Left ventricle myocardium superior (tissue), 1 donor: ENCODE measurements around the gene SNX18. TPM values are rescaled to one million over a fixed set of nuclear protein-coding genes. Genes with fewer than 3 reads are reported as not detected.
"Not testable (repeated sequence)": the region's sequence is repeated elsewhere in the genome, so short reads cannot be mapped to it uniquely, and the experiment has no call there.

ENCODE experiments used
- ATAC-seq: fragments of 200-7000 bp; cut with Tn5 transposase; one replicate; pipeline ENCODE4 v1.9.1; 2020; ENCODE audit warnings: mild to moderate bottlenecking, moderate library complexity
- DNase-seq: peaks from one replicate; pipeline ENCODE4 v3.0.0-alpha.2; 2020
- intact Hi-C: fragments of 100-400 bp; cut with micrococcal nuclease; formaldehyde crosslinking; loops from one replicate; pipeline ENCODE4 v1.11.0; 2022
- total RNA-seq: library from RNA; stranded (reverse); fragmentation: NEBNext Ultra II Directional; extraction: Animal tissue kit (Norgen Biotek cat#: 25700); gene quantifications from one replicate; pipeline ENCODE4 v1.2.1, GENCODE V29; 2021
- donor health status: DM: no; HTN: yes; CAD: no; lungs with severe emphysema.

SNX18 gene
- total RNA-seq, 1 donor from 2014 or later = 20.9 TPM

DNA sequence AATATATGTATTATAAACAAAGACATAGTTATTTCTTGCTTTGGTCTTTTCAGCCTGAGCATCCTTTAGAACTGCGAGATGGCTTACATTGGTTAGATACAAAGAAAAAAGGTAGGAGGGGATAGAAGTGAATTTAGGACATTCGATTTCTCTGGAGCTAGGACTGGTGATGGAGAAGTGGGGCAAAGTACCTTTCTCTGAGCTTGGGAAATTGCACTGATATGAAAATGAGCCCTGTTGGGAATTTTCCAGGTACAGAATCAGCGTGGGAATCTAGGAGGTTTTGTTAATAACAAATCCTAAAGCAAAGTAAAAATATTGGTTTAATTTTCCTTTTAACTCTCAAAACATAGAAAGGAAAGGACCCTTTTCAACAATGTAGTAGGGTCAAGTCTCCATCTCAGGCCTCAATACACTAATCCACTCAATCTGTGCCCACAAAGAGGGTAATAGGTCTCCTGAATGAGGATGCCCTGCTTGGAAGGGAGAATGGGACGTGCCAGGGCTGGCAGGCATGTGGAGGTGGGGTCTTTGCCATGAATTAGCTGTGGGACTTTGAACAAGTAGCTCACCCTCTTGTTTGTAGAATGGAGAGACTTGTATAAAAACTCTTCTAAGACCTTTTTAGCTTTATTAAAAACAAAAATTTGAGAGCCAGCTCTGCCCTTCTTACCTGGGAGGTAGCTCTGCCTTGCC lies 17.7 kb downstream of the SNX18 start:
- DNase-seq (no peak), ATAC-seq (no peak)
- intact Hi-C loops = no loop called here

DNA sequence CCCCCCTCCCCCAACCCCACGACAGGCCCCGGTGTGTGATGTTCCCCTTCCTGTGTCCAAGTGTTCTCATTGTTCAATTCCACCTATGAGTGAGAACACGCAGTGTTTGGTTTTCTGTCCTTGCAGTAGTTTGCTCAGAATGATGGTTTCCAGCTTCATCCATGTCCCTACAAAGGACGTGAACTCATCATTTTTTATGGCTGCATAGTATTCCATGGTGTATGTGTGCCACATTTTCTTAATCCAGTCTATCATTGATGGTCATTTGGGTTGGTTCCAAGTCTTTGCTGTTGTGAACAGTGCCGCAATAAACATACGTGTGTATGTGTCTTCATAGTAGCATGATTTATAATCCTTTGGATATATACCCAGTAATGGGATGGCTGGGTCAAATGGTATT lies 18.8 kb downstream of the SNX18 start:
- DNase-seq, ATAC-seq, intact Hi-C loops: not testable (repeated sequence)

DNA sequence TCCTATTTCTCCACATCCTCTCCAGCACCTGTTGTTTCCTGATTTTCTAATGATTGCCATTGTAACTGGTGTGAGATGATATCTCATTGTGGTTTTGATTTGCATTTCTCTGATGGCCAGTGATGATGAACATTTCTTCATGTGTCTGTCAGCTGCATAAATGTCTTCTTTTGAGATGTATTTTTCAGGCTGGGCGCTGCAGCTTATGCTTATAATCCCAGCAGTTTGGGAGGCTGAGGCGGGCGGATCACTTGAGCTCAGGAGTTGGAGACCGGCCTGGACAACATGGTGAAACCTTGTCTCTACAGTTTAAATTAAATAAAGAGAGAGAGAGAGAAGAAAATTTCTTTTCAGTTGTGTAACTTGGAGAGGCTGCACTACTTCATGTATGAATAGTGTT lies 19.3 kb downstream of the SNX18 start:
- intact Hi-C loops, DNase-seq, ATAC-seq: not testable (repeated sequence)

DNA sequence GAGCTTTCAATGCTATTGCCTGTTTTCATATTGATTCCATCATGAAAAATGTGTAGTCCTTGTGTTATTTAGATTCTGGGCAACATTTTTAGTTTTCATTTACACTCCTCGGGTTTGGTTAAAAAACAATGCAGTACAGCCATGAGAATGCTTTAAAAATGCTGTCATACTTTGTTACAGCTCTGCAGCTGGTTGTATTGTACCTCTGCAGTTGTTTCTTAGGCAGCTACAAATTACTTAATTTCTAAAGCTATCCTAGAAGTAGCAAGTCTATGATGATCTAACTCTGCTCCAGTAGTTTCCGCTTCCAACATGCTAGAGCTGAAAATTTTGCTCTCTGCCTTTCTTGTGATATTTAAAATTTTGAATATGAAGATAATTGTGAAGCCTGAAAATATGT lies 20.2 kb downstream of the SNX18 start:
- DNase-seq (no peak), ATAC-seq (no peak)
- intact Hi-C loops = no loop called here

DNA sequence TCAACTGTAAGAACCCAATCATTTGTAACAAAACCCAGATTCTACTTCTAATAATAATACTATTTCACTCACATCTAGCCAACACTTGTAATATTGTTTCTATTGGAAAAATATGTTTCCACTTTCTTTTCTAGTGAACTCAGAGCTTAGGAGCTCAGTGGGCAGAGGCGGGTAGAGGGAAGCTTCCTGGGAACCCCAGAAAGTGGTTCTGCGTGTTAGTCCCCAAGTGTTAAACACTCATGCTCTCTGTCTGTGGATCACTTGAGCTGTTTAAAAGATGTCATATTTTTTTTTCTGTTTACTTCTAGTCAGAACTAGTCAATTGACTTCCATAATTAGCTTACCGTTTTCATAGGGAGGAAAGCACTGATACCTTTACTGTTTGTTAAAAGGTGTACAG lies 20.6 kb downstream of the SNX18 start:
- intact Hi-C loops = no loop called here
- no peak for ATAC-seq

DNA sequence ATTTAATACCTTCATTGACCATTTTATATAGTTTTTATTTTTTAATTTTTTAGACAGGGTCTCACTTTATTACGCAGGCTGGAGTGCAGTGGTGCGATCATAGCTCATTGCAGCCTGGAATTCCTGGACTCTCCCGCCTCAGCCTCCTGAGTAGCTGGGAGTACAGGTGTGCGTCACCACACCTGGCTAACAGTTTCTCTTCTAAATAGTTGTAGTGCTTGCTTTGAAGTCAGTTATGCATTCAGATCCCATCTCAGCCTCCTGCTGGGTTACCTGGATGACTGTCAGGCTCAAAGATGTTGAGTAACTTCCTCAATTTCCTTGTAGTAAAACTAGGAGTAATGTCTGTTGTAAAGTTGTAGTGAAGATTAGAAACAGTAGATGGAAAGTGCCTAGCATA lies 21.4 kb downstream of the SNX18 start:
- DNase-seq (no peak), ATAC-seq (no peak)
- intact Hi-C loops = no loop called here

More for the DNA sequence above, 20.6 kb downstream of the SNX18 start:
- DNase-seq = no peak

DNA sequence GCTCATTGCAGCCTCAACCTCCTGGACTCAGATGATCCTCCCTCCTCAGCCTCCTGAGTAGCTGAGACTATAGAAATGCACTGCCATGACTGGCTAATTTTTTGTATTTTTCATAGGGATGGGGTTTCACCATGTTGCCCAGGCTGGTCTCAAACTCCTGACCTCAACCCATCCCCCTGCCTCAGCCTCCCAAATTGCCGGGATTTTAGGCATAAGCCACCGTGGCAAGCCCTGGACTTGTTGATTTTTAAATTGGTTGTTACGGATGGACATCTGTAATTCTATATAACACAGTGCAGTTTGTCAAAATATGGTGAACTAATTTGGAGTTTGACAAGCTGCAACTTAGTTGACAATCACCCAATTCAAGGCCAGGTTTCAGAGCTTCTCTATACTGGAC lies 22.7 kb downstream of the SNX18 start:
- DNase-seq = no peak

DNA sequence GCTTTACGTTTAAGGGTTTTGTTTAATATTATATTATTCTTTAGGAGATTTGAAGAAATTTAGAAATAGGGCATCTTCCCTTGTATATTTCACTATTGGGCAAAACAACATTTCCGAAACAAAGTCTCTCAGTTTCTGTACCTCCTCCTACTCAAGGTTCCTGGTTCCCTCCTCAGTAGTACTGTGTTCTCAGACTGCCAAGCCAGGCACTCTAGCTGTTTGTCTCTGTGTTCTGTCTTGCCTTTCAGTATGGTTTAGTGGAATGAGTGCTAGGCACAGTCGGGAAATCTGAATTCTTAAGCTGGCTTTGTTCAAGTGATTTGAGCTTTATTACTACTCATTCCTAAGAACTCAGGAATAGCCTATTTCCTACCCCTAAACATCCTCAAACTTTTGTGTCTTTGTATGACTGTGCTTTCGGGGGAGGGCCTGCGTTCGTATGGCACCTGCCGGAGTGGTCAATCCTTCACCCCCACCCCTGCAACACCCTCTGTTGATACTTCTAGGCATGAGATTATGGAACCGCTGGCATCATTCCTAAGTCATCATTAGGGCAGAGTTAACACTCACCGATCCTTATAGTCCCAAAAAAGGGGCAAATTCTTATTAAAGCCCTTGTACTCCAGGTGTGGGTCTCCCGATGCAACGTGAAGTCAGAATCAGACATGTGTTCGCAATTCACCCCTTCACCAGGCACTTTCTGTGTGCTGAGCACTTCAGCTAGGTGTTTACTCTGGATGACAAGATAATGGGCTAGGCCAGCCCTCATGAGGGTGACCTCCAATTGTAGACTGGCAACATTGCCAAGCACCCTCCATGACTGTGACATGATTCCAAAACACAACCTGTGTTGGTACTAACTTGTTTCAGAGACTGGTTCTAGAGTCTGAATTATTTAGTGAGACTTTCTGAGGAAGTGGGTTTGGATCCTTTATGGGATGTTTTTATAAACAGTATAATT lies 24.5 kb downstream of the SNX18 start:
- peak; percentile 84 for ATAC-seq

More for the DNA sequence above, 22.7 kb downstream of the SNX18 start:
- intact Hi-C loops = no loop called here
- ATAC-seq = no peak

DNA sequence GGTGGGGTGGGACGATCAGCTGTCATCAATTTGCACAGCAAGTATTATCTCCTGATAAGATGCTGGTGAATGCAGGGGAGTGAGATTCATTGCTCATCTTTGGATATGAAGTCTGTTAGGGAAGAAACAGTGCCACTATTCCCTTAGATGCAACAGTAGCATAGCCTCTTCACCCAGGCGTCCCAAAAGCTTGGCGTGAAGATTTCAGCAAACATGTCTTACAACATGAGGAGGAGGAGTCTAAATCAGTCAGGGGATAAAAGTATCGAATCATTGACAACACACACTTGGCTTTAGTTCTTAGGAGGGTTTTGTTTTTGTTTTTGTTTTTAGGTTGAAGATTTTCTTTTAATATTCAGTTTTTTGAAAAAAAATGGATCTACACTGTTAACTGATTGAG lies 26.5 kb downstream of the SNX18 start:
- DNase-seq = no peak
- intact Hi-C loops = no loop called here
- no peak for ATAC-seq

More for the DNA sequence above, 24.5 kb downstream of the SNX18 start:
- intact Hi-C loops = no loop called here
- DNase-seq = no peak

DNA sequence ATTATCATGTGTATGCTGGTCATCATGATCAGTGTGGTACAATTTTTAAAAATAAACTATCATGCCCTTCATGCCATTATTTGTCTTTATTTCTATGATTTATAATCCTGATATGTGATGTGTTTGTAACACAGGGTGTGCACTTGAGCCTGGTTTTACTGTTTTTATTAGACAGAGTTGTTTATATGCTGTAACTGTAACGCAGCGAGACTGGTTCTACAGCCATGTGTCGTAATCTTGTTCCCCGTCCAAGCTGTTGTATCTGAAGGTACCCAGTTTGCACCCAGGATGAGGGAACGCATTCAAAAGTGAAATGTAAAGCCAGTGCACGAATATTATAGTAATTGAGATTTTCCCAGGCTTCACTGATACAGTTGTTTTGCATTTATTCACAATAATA lies 28.2 kb downstream of the SNX18 start:
- DNase-seq (no peak), ATAC-seq (no peak)
- intact Hi-C loops = no loop called here

DNA sequence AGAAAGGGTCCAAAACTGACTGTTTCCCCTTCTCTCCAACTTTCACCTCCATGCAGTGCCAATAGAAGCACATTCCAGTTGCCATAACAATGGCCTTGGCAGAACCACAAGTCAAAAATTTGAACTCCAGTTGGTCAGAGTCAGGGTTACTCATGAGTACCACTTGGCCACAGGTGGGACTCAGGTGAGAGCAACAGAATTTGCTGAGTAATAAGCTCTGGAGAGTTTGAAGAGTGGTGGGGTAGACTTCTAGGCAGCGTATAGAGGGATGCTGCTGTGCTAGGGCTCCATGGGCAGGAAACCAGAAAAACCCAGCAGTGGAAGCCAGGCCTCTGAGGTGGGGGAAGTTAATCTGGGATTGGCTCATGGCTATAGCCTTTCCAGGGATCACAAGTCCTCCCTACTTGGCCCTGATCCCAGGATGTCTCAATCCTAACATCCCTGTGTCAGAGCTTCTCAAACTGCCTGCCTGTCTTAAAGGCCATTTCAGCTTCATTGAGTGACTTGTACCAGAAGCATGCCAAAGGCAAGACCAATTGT lies 30.2 kb downstream of the SNX18 start:
- ATAC-seq = peak; percentile 94
- intact Hi-C loops = no loop called here
- DNase-seq = peak; percentile 44

DNA sequence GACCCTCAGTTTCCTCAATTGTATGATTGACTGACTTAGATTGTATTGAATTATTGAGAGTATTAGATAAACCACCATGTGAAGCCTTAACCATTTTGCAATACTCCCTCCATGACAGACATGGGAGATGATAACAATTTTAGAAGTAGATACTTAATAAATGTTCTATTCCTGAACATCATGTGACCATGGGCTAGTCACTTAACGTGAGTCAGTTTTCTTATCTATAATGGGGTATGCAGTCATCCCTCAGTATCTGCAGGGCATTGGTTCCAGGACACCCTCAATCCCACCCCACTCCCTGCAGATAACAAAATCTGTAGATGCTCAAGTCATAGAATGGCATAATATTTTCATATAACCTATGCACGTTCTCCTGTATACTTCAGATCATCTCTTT lies 31.0 kb downstream of the SNX18 start:
- peak; percentile 25 for ATAC-seq

DNA sequence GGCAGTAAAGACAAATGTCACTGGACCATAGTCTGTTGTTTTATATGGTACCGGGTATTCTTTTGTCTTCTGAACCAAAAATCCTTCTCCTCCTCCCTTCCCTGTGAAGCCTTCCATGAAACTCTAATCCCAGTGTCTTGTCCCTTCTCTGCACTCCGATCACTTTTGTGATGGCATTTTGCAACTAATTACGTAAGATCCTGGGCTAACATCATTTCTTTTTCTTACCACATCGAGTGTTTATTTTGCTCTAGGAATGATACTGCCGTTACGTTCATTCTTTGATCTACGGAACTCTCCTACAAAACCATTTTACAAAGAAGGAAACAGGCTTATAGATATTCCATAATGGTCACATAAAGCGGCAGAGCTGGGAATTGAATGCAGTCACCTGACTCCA lies 33.7 kb downstream of the SNX18 start:
- intact Hi-C loops = no loop called here
- DNase-seq (no peak), ATAC-seq (no peak)

More for the DNA sequence above, 31.0 kb downstream of the SNX18 start:
- DNase-seq = no peak
- intact Hi-C loops = no loop called here

DNA sequence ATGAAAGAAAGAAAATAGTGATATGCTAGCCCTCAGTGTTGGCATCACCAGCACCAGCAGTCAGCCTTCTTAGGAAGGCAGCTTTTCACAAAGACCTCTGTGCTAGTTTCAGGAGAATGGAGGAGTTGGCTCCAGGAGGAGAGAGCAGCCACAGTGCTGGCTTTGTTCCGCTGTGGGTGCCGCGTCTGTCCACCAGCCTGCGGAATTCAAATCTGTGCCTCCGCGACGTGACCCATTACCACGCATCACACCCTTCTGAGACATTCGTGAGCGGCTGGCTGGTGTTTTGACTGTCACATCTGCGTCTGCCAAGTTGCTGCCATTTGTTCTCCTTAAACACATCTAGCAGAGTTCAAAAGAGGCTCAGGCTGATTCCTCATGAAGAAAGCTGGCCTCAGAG lies 34.4 kb downstream of the SNX18 start:
- intact Hi-C loops = no loop called here
- ATAC-seq (no peak), DNase-seq (no peak)

DNA sequence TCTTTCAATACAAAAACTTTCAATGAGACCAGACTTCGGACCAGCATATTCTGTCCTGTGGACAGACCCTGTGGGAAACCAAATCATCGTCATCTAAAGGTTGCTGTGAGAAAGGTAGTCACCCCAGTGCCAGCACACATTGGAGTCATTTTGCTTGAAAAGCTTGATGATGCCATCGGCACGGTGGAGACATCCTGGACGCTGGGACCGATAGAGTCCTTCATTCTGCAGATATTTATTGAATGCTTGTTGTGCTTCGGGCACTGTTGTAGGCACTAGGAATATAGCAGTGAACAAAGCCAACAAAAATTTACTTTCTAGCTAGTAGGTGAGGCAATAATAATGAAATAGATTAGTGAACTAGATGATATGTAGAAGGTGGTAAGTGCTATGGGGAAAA lies 34.9 kb downstream of the SNX18 start:
- ATAC-seq (no peak), DNase-seq (no peak)
- intact Hi-C loops = no loop called here

DNA sequence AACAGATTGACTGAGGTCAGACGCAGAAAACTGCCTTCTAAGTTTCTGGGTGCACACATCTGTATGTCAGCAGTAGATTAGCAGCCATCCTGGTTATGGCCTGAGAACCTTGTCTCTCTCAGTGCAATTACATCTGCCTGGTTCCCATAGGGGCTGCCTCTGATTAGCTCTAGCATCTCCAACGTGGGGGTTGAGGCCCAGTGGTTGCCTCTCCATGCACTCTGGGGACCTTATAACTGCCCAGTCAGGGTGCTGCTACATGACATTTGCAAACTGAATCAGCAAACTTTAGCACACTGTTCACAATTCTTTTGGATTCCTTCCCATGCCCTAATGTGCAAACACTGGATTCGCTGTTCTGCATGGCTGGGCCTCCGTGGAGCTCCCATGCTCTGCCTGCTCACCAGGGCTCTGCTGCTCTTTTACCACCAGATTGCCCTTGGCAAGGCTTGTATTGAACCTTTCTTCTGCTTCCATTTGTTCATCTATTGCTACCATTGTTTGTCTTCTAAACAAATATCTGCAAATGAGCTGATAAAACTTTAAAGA lies 36.2 kb downstream of the SNX18 start:
- intact Hi-C loops = no loop called here
- ATAC-seq = peak; percentile 29

DNA sequence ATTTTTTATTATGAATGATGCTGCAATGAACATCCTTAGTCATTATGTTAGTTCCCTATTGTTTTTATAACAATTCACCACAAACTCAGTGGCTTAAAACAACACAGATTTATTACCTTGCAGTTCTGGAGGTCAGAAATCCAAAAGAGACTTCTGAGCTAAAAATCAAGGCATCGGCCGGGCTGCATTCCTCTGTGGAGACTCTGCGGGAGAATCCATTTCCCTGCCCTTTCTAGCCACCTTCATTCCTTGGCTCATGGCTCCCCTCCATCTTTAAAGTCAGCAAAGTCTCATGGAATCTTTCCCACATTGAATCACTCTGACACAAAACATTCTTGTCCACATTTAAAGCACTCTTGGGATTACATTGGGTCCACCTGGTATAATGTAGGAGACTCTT lies 38.6 kb downstream of the SNX18 start:
- no peak for ATAC-seq
- intact Hi-C loops = no loop called here

More for the DNA sequence above, 36.2 kb downstream of the SNX18 start:
- DNase-seq = no peak

DNA sequence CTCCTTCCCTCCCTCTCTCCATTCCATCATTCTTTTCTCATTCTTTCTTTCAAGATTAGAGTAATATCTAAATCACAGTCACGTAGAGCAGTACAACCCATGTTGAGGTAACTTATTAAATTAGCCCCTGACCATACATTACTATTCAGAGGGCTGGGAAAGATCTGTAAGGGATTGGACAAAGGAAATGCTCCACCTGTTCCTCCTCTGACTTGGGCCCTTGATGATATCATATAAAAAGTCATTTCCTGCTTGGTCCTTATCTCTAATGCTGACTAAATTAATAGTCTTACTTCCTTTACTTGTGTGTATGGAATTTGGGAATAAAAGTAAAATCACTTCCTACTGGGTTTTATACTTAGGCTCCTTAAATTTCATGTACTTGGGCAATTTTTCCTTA lies 40.8 kb downstream of the SNX18 start:
- DNase-seq (no peak), ATAC-seq (peak; percentile 31)
- intact Hi-C loops = no loop called here

More for the DNA sequence above, 38.6 kb downstream of the SNX18 start:
- DNase-seq = no peak

DNA sequence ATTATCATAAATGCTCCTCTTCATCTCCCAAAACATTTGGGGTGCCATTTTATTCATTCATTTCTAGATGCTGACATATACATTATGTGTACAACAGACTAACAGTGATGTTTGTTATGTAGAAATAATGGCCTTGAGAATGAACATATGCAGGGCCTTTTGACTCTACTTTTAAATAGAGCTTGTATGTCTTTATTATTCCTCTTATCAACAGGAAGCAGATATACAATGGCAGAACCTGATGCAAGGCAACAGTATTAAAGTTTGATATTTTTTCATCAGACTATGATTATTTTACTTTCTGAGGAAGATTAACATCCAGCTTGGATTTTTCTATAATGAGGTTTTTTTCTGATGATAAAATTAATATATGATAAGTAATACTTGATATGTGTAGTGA lies 44.1 kb downstream of the SNX18 start:
- DNase-seq (no peak), ATAC-seq (no peak)
- intact Hi-C loops = no loop called here
